ENCODE measurements around the gene PHOX2A. TPM values are rescaled to one million over a fixed set of nuclear protein-coding genes. Genes with fewer than 3 reads are reported as not detected.

The PHOX2A gene
- not detected in 2 replicates for total RNA-seq (2021)
- not detected for Bru-seq, nascent RNA
- not detected for BruChase-seq, experiment 1, labeled RNA remaining after a 2-hour chase
- BruChase-seq, experiment 2, labeled RNA remaining after a 6-hour chase = not detected
- long read RNA-seq = 0 reads

GRCh38 chr11:72244060-72244360, at the start of gene PHOX2A:
Gene PHOX2A (minus strand): TSS chr11:72244176. CDS start chr11:72244004, 172 bp downstream.
- peaks cover 31% of the 10 kb centered on the region; the same call in 1 of the 2 replicates for H3K27me3 ChIP-seq (ENCODE audit: insufficient read depth, low read depth)
- H3K79me2 ChIP-seq (ENCODE audit: low read depth) = no peaks in the 10 kb centered on the region
- no peak within 1 kb of the TSS for H3K4me2 ChIP-seq
- H3K27ac ChIP-seq = no peak within 1 kb of the TSS
- H3K36me3 ChIP-seq (ENCODE audit: low read depth) = no peaks in the 10 kb centered on the region
- H4K20me1 ChIP-seq (ENCODE audit: insufficient read depth) = no peaks in the 10 kb centered on the region
- no peak within 1 kb of the TSS for H3K4me3 ChIP-seq
- no peaks in the 10 kb centered on the region for H3K9me3 ChIP-seq (ENCODE audit: insufficient read depth, low read depth)
- H2AFZ ChIP-seq = no peak within 1 kb of the TSS
- no peaks in the 10 kb centered on the region for H3K9me2 ChIP-seq (ENCODE audit: insufficient read depth)
- CTCF ChIA-PET = no interaction called here
- no TSS peak for BruUV-seq (replicated peaks)
- H3K4me1 ChIP-seq (replicated peaks; ENCODE audit: insufficient read depth) = no peaks in the 10 kb centered on the region
- intact Hi-C loops (cut with micrococcal nuclease; ENCODE audit: unreplicated experiment) = no loop called here
- POLR2A ChIA-PET (ENCODE audit: unreplicated experiment) = no interaction called here
- no peak for DNase-seq
- no peak for TF ChIP-seq EZH2 (IDR thresholded peaks at IDR 0.05; ENCODE audit: low read depth)
- TF ChIP-seq, protein P1, sequence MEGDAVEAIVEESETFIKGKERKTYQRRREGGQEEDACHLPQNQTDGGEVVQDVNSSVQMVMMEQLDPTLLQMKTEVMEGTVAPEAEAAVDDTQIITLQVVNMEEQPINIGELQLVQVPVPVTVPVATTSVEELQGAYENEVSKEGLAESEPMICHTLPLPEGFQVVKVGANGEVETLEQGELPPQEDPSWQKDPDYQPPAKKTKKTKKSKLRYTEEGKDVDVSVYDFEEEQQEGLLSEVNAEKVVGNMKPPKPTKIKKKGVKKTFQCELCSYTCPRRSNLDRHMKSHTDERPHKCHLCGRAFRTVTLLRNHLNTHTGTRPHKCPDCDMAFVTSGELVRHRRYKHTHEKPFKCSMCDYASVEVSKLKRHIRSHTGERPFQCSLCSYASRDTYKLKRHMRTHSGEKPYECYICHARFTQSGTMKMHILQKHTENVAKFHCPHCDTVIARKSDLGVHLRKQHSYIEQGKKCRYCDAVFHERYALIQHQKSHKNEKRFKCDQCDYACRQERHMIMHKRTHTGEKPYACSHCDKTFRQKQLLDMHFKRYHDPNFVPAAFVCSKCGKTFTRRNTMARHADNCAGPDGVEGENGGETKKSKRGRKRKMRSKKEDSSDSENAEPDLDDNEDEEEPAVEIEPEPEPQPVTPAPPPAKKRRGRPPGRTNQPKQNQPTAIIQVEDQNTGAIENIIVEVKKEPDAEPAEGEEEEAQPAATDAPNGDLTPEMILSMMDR (conservative IDR thresholded peaks at IDR 0.05) = no peak
- H3F3A ChIP-seq (ENCODE audit: insufficient read depth, low read depth) = no peaks in the 10 kb centered on the region

- Histone ChIP-seq H3K9me2 (ENCODE audit: insufficient read depth) (no peaks in the 10 kb centered on the region), H3K36me3 (ENCODE audit: low read depth) (no peaks in the 10 kb centered on the region), H3K27me3 (ENCODE audit: insufficient read depth, low read depth) (no peaks in the 10 kb centered on the region), H4K20me1 (ENCODE audit: insufficient read depth) (no peaks in the 10 kb centered on the region), H3K79me2 (ENCODE audit: low read depth) (no peaks in the 10 kb centered on the region), H3K4me1 (replicated peaks; ENCODE audit: insufficient read depth) (no peaks in the 10 kb centered on the region), H3K4me3 (no peak overlapping the region), H2AFZ (no peak overlapping the region), H3K27ac (no peak overlapping the region), H3K4me2 (no peak overlapping the region), H3F3A (ENCODE audit: insufficient read depth, low read depth) (no peaks in the 10 kb centered on the region), H3K9me3 (ENCODE audit: insufficient read depth, low read depth) (no peaks in the 10 kb centered on the region)
- DNase-seq = no peak
- CTCF ChIA-PET = no interaction called here
- BruUV-seq (replicated peaks) = no TSS peak
- POLR2A ChIA-PET (ENCODE audit: unreplicated experiment) = no interaction called here
- TF ChIP-seq EZH2 (IDR thresholded peaks at IDR 0.05; ENCODE audit: low read depth) = no peak
- TF ChIP-seq, protein P1 (conservative IDR thresholded peaks at IDR 0.05) = no peak
- intact Hi-C loops (cut with micrococcal nuclease; ENCODE audit: unreplicated experiment) = no loop called here
These were observed 49.4 kb upstream of the PHOX2A start for GRCh38 chr11:72293391-72293790.

- no TSS peak for BruUV-seq (replicated peaks)
- TF ChIP-seq EZH2 (IDR thresholded peaks at IDR 0.05; ENCODE audit: low read depth) = no peak
- TF ChIP-seq, protein P1 (conservative IDR thresholded peaks at IDR 0.05) = no peak
- intact Hi-C loops (cut with micrococcal nuclease; ENCODE audit: unreplicated experiment) = no loop called here
- H4K20me1 ChIP-seq (ENCODE audit: insufficient read depth) = no peaks in the 10 kb centered on the region
- no peaks in the 10 kb centered on the region for H3K9me2 ChIP-seq (ENCODE audit: insufficient read depth)
- no peak overlapping the region for H3K4me2 ChIP-seq
- DNase-seq = no peak
- no peak overlapping the region for H3K27ac ChIP-seq
- no peaks in the 10 kb centered on the region for H3K27me3 ChIP-seq (ENCODE audit: insufficient read depth, low read depth)
- H2AFZ ChIP-seq = no peak overlapping the region
- POLR2A ChIA-PET (ENCODE audit: unreplicated experiment) = no interaction called here
- H3K4me3 ChIP-seq = no peak overlapping the region
- H3F3A ChIP-seq (ENCODE audit: insufficient read depth, low read depth) = no peaks in the 10 kb centered on the region
- CTCF ChIA-PET = no interaction called here
- no peaks in the 10 kb centered on the region for H3K36me3 ChIP-seq (ENCODE audit: low read depth)
- H3K4me1 ChIP-seq (replicated peaks; ENCODE audit: insufficient read depth) = no peaks in the 10 kb centered on the region
- no peaks in the 10 kb centered on the region for H3K79me2 ChIP-seq (ENCODE audit: low read depth)
- no peaks in the 10 kb centered on the region for H3K9me3 ChIP-seq (ENCODE audit: insufficient read depth, low read depth)
These were observed 48.3 kb upstream of the PHOX2A start for GRCh38 chr11:72292106-72292785.

Measured in PC-9 (cell line).